NCI-H2107 treated with DMSO at 0.1 percent for 48 hours (cell line): ENCODE results near the gene CERS6.
"Not testable (repeated sequence)": the region's sequence is repeated elsewhere in the genome, so short reads cannot be mapped to it uniquely, and the experiment has no call there.

Experiments used
- DNase-seq: peaks from one replicate; lab custom pipeline; 2025; ENCODE audit not compliant: unreplicated experiment; lab: John Stamatoyannopoulos, UW

CERS6 gene

GRCh38 chr2:168791140-168791539, 335.1 kb downstream of the CERS6 start:
- DNase-seq = not testable (repeated sequence)

- no peak for DNase-seq
Observed at GRCh38 chr2:168793596-168793995, 337.5 kb downstream of the CERS6 start.

GRCh38 chr2:168794968-168795367, 338.9 kb downstream of the CERS6 start:
- no peak for DNase-seq

- no peak for DNase-seq
Observed at GRCh38 chr2:168796090-168796577, 340.1 kb downstream of the CERS6 start.

GRCh38 chr2:168796583-168797285, 340.7 kb downstream of the CERS6 start:
- DNase-seq = no peak

- no peak for DNase-seq
Observed at GRCh38 chr2:168797286-168797655, 341.2 kb downstream of the CERS6 start.

GRCh38 chr2:168798076-168798887, 342.2 kb downstream of the CERS6 start:
- DNase-seq = peak; percentile 63

- no peak for DNase-seq
Observed at GRCh38 chr2:168798888-168799410, 342.9 kb downstream of the CERS6 start.

GRCh38 chr2:168801471-168801870, 345.4 kb downstream of the CERS6 start:
- DNase-seq = no peak

- DNase-seq = no peak
Observed at GRCh38 chr2:168801961-168802858, 346.1 kb downstream of the CERS6 start, which contains the start of gene NOSTRIN. Gene NOSTRIN, plus strand, starts transcription at chr2:168802637. Its CDS starts 10 bp downstream, at chr2:168802647.

- DNase-seq = no peak
Observed at GRCh38 chr2:168802859-168803725, 347.0 kb downstream of the CERS6 start.

- no peak for DNase-seq
Observed at GRCh38 chr2:168804214-168804613, 348.1 kb downstream of the CERS6 start.

- no peak for DNase-seq
Observed at GRCh38 chr2:168805615-168806014, 349.5 kb downstream of the CERS6 start.

GRCh38 chr2:168809537-168809936, 353.5 kb downstream of the CERS6 start:
- DNase-seq = no peak

- no peak for DNase-seq
Observed at GRCh38 chr2:168810235-168810634, 354.2 kb downstream of the CERS6 start.

- DNase-seq = no peak
Observed at GRCh38 chr2:168811696-168812095, 355.6 kb downstream of the CERS6 start.

- DNase-seq = no peak
Observed at GRCh38 chr2:168814046-168814445, 358.0 kb downstream of the CERS6 start.

GRCh38 chr2:168814939-168815907, 359.2 kb downstream of the CERS6 start:
- no peak for DNase-seq

- no peak for DNase-seq
Observed at GRCh38 chr2:168816369-168816768, 360.3 kb downstream of the CERS6 start.
